HEK293 (cell line): ENCODE results near the gene GLIPR1.

Experiments
- CTCF ChIA-PET: fragments of 350-600 bp; formaldehyde crosslinking; extraction: SDS; loops from one replicate; lab custom pipeline; 2021; ENCODE audit warnings: antibody characterized with exemption; lab: Yijun Ruan, JAX
- POLR2A ChIA-PET: fragments of 300-600 bp; formaldehyde crosslinking; extraction: SDS; loops from one replicate; lab custom pipeline; 2020; ENCODE audit warnings: antibody characterized with exemption, inconsistent platforms; lab: Yijun Ruan, JAX
- H3K27ac ChIP-seq: fragments of 200-500 bp; sonication (Bioruptor generic); 2 replicates; pipeline ENCODE4 v1.5.1; 2014; ENCODE audit warnings: low read depth, low read length, control low read depth, inconsistent platforms; ENCODE audit errors: extremely low read depth
- H3K36me3 ChIP-seq, 2 experiments: fragments of 200-500 bp in 1 of 2; sonication (Bioruptor generic) in 1 of 2; 1 replicate in 1 of 2; 2 replicates in 1 of 2; pipeline ENCODE4 v1.5.1; 2014 to 2017; ENCODE audit warnings: inconsistent platforms in 2 of 2, low read length in 2 of 2; ENCODE audit not compliant: control insufficient read depth in 2 of 2, insufficient read depth in 1 of 2
- H3K4me1 ChIP-seq: fragments of 200-500 bp; sonication (Bioruptor generic); 2 replicates; pipeline ENCODE4 v1.5.1; 2014; ENCODE audit warnings: mild to moderate bottlenecking, low read length, inconsistent platforms; ENCODE audit not compliant: control insufficient read depth, insufficient read depth
- H3K4me3 ChIP-seq: 2 replicates; pipeline ENCODE4 v1.5.1; 2011; ENCODE audit warnings: low read depth, mild to moderate bottlenecking, control low read depth, low read length, moderate library complexity
- H3K9me3 ChIP-seq: fragments of 200-500 bp; sonication (Bioruptor generic); 2 replicates; pipeline ENCODE4 v1.5.1; 2014; ENCODE audit warnings: low read depth, low read length, inconsistent platforms; ENCODE audit not compliant: control insufficient read depth, insufficient read depth
- FEZF1 ChIP-seq: fragments of 450-650 bp; formaldehyde crosslinking; IDR thresholded peaks from 2 replicates; pipeline ENCODE4 v1.5.1; 2016; ENCODE audit warnings: missing biosample characterization, missing genetic modification characterization
- GLIS2 ChIP-seq: fragments of 450-650 bp; formaldehyde crosslinking; IDR thresholded peaks from 2 replicates; pipeline ENCODE4 v1.5.1; 2016; ENCODE audit warnings: missing biosample characterization, missing genetic modification characterization
- IKZF3 ChIP-seq: fragments of 450-650 bp; IDR thresholded peaks from 2 replicates; pipeline ENCODE4 v1.5.0; 2018; ENCODE audit warnings: missing biosample characterization, mild to moderate bottlenecking, missing genetic modification characterization, moderate library complexity
- MZF1 ChIP-seq: fragments of 450-650 bp; formaldehyde crosslinking; IDR thresholded peaks from 2 replicates; pipeline ENCODE4 v1.5.1; 2017; ENCODE audit warnings: missing biosample characterization, missing genetic modification characterization, borderline replicate concordance
- OSR2 ChIP-seq: fragments of 450-650 bp; formaldehyde crosslinking; IDR thresholded peaks from 2 replicates; pipeline ENCODE4 v1.5.1; 2016; ENCODE audit warnings: missing biosample characterization, missing genetic modification characterization
- OVOL3 ChIP-seq: fragments of 450-650 bp; formaldehyde crosslinking; IDR thresholded peaks from 2 replicates; pipeline ENCODE4 v1.5.1; 2016; ENCODE audit warnings: missing biosample characterization, missing genetic modification characterization
- SETDB1 ChIP-seq: IDR thresholded peaks from one replicate; pipeline ENCODE4 v1.6.1; 2017; ENCODE audit warnings: mild to moderate bottlenecking, low read length, moderate library complexity, mixed read lengths; ENCODE audit not compliant: insufficient read length
- SP7 ChIP-seq: fragments of 450-650 bp; formaldehyde crosslinking; IDR thresholded peaks from 2 replicates; pipeline ENCODE4 v1.5.1; 2016; ENCODE audit warnings: missing biosample characterization, missing genetic modification characterization
- ZBTB17 ChIP-seq: fragments of 450-650 bp; formaldehyde crosslinking; IDR thresholded peaks from 2 replicates; pipeline ENCODE4 v1.5.1; 2016; ENCODE audit warnings: missing biosample characterization, missing genetic modification characterization
- ZBTB21 ChIP-seq: fragments of 450-650 bp; formaldehyde crosslinking; IDR thresholded peaks from 2 replicates; pipeline ENCODE4 v1.5.1; 2017; ENCODE audit warnings: missing biosample characterization, missing genetic modification characterization
- ZFP37 ChIP-seq: fragments of 450-650 bp; formaldehyde crosslinking; IDR thresholded peaks from 2 replicates; pipeline ENCODE4 v1.5.1; 2016; ENCODE audit warnings: missing biosample characterization, missing genetic modification characterization
- ZFP69B ChIP-seq: fragments of 450-650 bp; formaldehyde crosslinking; IDR thresholded peaks from 2 replicates; pipeline ENCODE4 v1.5.1; 2016; ENCODE audit warnings: missing biosample characterization, missing genetic modification characterization
- ZNF16 ChIP-seq: fragments of 450-650 bp; formaldehyde crosslinking; IDR thresholded peaks from 2 replicates; pipeline ENCODE4 v1.5.1; 2016; ENCODE audit warnings: low read depth, missing biosample characterization, missing genetic modification characterization
- ZNF23 ChIP-seq: fragments of 450-650 bp; formaldehyde crosslinking; IDR thresholded peaks from 2 replicates; pipeline ENCODE4 v1.5.1; 2016; ENCODE audit warnings: missing biosample characterization, missing genetic modification characterization, borderline replicate concordance
- ZNF239 ChIP-seq: fragments of 450-650 bp; formaldehyde crosslinking; IDR thresholded peaks from 2 replicates; pipeline ENCODE4 v1.5.1; 2016; ENCODE audit warnings: missing biosample characterization, missing genetic modification characterization
- ZNF266 ChIP-seq: fragments of 450-650 bp; formaldehyde crosslinking; IDR thresholded peaks from 2 replicates; pipeline ENCODE4 v1.5.1; 2016; ENCODE audit warnings: missing biosample characterization, missing genetic modification characterization, low read depth
- ZNF548 ChIP-seq: fragments of 450-650 bp; formaldehyde crosslinking; IDR thresholded peaks from 2 replicates; pipeline ENCODE4 v1.5.1; 2016; ENCODE audit warnings: missing biosample characterization, missing genetic modification characterization
- ZNF555 ChIP-seq: fragments of 450-650 bp; formaldehyde crosslinking; conservative IDR thresholded peaks from 2 replicates; pipeline ENCODE4 v1.5.1; 2017; ENCODE audit warnings: missing biosample characterization, mild to moderate bottlenecking, missing genetic modification characterization, inconsistent platforms
- ZNF621 ChIP-seq: fragments of 450-650 bp; formaldehyde crosslinking; IDR thresholded peaks from 2 replicates; pipeline ENCODE4 v1.5.1; 2017; ENCODE audit warnings: missing biosample characterization, missing genetic modification characterization
- ZNF626 ChIP-seq: fragments of 450-650 bp; sonication (Bioruptor Pico); formaldehyde crosslinking; IDR thresholded peaks from 2 replicates; pipeline ENCODE4 v1.5.1; 2018; ENCODE audit warnings: missing biosample characterization, missing genetic modification characterization, inconsistent platforms
- ZNF843 ChIP-seq: fragments of 450-650 bp; formaldehyde crosslinking; IDR thresholded peaks from 2 replicates; pipeline ENCODE4 v1.5.1; 2016; ENCODE audit warnings: missing biosample characterization, missing genetic modification characterization
- ZSCAN16 ChIP-seq: fragments of 450-650 bp; formaldehyde crosslinking; IDR thresholded peaks from 2 replicates; pipeline ENCODE4 v1.5.1; 2016; ENCODE audit warnings: missing biosample characterization, missing genetic modification characterization
- TF ChIP-seq, protein P1 (sequence below): fragments of 450-650 bp; formaldehyde crosslinking; IDR thresholded peaks from 2 replicates; pipeline ENCODE4 v1.5.1; 2017; ENCODE audit warnings: missing biosample characterization, mild to moderate bottlenecking, missing genetic modification characterization, moderate library complexity
- TF ChIP-seq, protein P2 (sequence below): fragments of 450-650 bp; formaldehyde crosslinking; IDR thresholded peaks from 2 replicates; pipeline ENCODE4 v1.5.1; 2016; ENCODE audit warnings: missing biosample characterization, missing genetic modification characterization
- TF ChIP-seq, protein P3 (sequence below): fragments of 450-650 bp; formaldehyde crosslinking; IDR thresholded peaks from 2 replicates; pipeline ENCODE4 v1.5.1; 2016; ENCODE audit warnings: missing biosample characterization, missing genetic modification characterization
- TF ChIP-seq, protein P4 (sequence below): fragments of 450-650 bp; formaldehyde crosslinking; IDR thresholded peaks from 2 replicates; pipeline ENCODE4 v1.5.1; 2016; ENCODE audit warnings: missing biosample characterization, missing genetic modification characterization
- TF ChIP-seq, protein P5 (sequence below): fragments of 450-650 bp; formaldehyde crosslinking; IDR thresholded peaks from 2 replicates; pipeline ENCODE4 v1.5.1; 2016; ENCODE audit warnings: missing biosample characterization, missing genetic modification characterization

Gene GLIPR1

DNA sequence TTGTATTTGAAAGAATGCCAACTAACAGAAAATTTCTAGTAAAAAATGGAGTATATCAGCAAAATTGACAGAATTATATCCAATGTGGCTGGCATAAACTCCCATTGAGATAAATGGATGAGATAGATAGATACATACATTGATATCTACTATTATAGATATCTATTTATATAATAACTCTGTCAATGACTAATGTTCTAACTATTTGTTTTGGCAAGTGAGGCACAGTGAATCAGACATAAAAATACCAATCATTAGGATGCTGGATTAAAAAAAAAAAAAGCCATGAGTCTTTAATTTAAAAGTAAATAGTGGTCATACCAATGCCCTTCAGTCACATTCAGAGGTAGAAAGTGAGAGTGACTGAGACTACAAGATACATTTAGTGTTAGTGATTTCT is 33.7 kb upstream of the GLIPR1 start:
- Histone ChIP-seq H3K36me3 (no peaks in the 10 kb centered on the region), H3K9me3 (no peaks in the 10 kb centered on the region), H3K4me1 (no peaks in the 10 kb centered on the region), H3K4me3 (no peak overlapping the region), H3K27ac (no peak overlapping the region)
- CTCF ChIA-PET, result interaction anchor here (0.9 to 1.9 kb wide), 2 partner anchors 10 to 55 kb away, joined by 3 to 5 read pairs; partner anchors contain the start of gene GLIPR1L2
- POLR2A ChIA-PET, result no interaction called here
- TF ChIP-seq ZNF23 (tag by site-specific recombination) (no peak), OSR2 (tag by site-specific recombination) (no peak), ZBTB17 (tag by site-specific recombination) (no peak), ZNF16 (tag by site-specific recombination) (no peak), ZNF548 (no peak), SETDB1 (no peak), ZNF266 (tag by site-specific recombination) (no peak), ZNF621 (tag by site-specific recombination) (no peak), ZNF626 (tag by site-specific recombination) (no peak), MZF1 (tag by site-specific recombination) (no peak), ZBTB21 (tag by site-specific recombination) (no peak)
- TF ChIP-seq, protein P1, sequence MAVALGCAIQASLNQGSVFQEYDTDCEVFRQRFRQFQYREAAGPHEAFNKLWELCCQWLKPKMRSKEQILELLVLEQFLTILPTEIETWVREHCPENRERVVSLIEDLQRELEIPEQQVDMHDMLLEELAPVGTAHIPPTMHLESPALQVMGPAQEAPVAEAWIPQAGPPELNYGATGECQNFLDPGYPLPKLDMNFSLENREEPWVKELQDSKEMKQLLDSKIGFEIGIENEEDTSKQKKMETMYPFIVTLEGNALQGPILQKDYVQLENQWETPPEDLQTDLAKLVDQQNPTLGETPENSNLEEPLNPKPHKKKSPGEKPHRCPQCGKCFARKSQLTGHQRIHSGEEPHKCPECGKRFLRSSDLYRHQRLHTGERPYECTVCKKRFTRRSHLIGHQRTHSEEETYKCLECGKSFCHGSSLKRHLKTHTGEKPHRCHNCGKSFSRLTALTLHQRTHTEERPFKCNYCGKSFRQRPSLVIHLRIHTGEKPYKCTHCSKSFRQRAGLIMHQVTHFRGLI (tag by site-specific recombination), result no peak
- TF ChIP-seq, protein P2, sequence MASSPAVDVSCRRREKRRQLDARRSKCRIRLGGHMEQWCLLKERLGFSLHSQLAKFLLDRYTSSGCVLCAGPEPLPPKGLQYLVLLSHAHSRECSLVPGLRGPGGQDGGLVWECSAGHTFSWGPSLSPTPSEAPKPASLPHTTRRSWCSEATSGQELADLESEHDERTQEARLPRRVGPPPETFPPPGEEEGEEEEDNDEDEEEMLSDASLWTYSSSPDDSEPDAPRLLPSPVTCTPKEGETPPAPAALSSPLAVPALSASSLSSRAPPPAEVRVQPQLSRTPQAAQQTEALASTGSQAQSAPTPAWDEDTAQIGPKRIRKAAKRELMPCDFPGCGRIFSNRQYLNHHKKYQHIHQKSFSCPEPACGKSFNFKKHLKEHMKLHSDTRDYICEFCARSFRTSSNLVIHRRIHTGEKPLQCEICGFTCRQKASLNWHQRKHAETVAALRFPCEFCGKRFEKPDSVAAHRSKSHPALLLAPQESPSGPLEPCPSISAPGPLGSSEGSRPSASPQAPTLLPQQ (tag by site-specific recombination), result no peak

DNA sequence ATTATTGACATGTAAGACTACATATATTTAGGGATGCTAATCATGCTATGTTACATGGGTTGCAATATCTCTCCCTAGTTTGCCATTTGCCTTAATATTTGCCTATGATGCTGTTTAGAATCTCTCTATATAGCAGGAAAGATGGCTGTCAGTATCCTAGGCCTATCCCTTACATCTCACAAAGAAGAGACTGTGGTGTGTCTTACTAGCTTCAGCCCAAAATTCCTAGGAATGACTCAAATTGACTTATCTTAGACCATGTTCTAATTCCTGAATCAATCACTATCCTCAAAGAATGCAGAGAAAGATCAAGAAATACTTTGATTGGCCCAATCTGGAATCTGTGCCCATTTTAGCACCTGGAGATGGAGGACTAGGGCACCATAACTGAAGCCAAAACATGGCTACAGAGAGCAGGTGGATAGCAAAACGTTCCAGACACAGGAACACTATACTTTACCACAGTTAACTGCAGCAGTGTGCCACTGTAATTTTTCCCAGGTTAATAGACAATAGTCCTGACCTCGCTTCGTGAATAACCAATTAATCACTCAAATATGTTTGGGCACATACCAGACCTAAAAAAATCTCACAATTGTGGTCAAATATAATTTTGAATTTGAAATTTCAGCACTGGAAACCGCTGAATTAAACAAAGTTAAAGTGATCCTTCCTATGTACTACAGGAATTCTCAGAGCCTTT is 32.7 kb upstream of the GLIPR1 start:
- no peaks in the 10 kb centered on the region for H3K36me3 ChIP-seq
- no peak overlapping the region for H3K4me3 ChIP-seq
- ChIA-PET POLR2A (no interaction called here), CTCF (interaction anchor here (0.9 kb wide), 1 partner anchor 56 kb away, joined by 3 read pairs; the partner anchor contains the start of gene GLIPR1L2)
- no peaks in the 10 kb centered on the region for H3K4me1 ChIP-seq
- no peaks in the 10 kb centered on the region for H3K9me3 ChIP-seq
- no peak overlapping the region for H3K27ac ChIP-seq
- TF ChIP-seq, protein P3, sequence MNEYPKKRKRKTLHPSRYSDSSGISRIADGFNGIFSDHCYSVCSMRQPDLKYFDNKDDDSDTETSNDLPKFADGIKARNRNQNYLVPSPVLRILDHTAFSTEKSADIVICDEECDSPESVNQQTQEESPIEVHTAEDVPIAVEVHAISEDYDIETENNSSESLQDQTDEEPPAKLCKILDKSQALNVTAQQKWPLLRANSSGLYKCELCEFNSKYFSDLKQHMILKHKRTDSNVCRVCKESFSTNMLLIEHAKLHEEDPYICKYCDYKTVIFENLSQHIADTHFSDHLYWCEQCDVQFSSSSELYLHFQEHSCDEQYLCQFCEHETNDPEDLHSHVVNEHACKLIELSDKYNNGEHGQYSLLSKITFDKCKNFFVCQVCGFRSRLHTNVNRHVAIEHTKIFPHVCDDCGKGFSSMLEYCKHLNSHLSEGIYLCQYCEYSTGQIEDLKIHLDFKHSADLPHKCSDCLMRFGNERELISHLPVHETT (tag by site-specific recombination), result no peak
- TF ChIP-seq ZSCAN16 (tag by site-specific recombination), result no peak
- no peak for TF ChIP-seq FEZF1 (tag by site-specific recombination)
- no peak for TF ChIP-seq GLIS2 (tag by site-specific recombination)
- TF ChIP-seq ZNF239 (tag by site-specific recombination), result no peak
- no peak for TF ChIP-seq SP7
- TF ChIP-seq ZFP37 (tag by site-specific recombination), result no peak
- no peak for TF ChIP-seq OSR2 (tag by site-specific recombination)
- TF ChIP-seq, protein P4, sequence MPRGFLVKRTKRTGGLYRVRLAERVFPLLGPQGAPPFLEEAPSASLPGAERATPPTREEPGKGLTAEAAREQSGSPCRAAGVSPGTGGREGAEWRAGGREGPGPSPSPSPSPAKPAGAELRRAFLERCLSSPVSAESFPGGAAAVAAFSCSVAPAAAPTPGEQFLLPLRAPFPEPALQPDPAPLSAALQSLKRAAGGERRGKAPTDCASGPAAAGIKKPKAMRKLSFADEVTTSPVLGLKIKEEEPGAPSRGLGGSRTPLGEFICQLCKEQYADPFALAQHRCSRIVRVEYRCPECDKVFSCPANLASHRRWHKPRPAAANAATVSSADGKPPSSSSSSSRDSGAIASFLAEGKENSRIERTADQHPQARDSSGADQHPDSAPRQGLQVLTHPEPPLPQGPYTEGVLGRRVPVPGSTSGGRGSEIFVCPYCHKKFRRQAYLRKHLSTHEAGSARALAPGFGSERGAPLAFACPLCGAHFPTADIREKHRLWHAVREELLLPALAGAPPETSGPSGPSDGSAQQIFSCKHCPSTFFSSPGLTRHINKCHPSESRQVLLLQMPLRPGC, result no peak
- TF ChIP-seq, protein P5, sequence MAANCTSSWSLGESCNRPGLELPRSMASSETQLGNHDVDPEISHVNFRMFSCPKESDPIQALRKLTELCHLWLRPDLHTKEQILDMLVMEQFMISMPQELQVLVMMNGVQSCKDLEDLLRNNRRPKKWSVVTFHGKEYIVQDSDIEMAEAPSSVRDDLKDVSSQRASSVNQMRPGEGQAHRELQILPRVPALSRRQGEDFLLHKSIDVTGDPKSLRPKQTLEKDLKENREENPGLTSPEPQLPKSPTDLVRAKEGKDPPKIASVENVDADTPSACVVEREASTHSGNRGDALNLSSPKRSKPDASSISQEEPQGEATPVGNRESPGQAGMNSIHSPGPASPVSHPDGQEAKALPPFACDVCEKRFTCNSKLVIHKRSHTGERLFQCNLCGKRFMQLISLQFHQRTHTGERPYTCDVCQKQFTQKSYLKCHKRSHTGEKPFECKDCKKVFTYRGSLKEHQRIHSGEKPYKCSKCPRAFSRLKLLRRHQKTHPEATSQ (tag by site-specific recombination), result no peak
- no peak for TF ChIP-seq IKZF3
- no peak for TF ChIP-seq ZNF843 (tag by site-specific recombination)
- TF ChIP-seq ZNF16 (tag by site-specific recombination), result no peak
- TF ChIP-seq OVOL3 (tag by site-specific recombination), result no peak
- no peak for TF ChIP-seq ZFP69B (tag by site-specific recombination)
- no peak for TF ChIP-seq MZF1 (tag by site-specific recombination)
- TF ChIP-seq ZNF555, result no peak
